GM12878 (cell line): Measurements from ENCODE around the gene DNAJB8. TPM values are rescaled to one million over a fixed set of nuclear protein-coding genes. Genes with fewer than 3 reads are reported as not detected.

Source experiments
- ATAC-seq: fragments of 200-7000 bp; cut with Tn5 transposase; 3 replicates; pipeline ENCODE4 v1.9.1; 2020; ENCODE audit warnings: mild to moderate bottlenecking, moderate library complexity
- BruUV-seq: library from RNA; stranded (reverse); fragments of 400-500 nt; replicated peaks from 2 replicates; lab custom pipeline; 2021; lab: Mats Ljungman, UMichigan
- CTCF ChIA-PET: fragments of 300-600 bp; sonication (Branson Sonifier 250); formaldehyde crosslinking; extraction: SDS; loops from one replicate; lab custom pipeline; 2021; ENCODE audit warnings: inconsistent platforms; lab: Yijun Ruan, JAX
- POLR2A ChIA-PET: fragments of 350-600 bp; formaldehyde crosslinking; extraction: SDS; loops from one replicate; lab custom pipeline; 2021; ENCODE audit warnings: inconsistent platforms; lab: Charles Lee
- RAD21 ChIA-PET: fragments of 300-600 bp; sonication (Branson Sonifier 250); formaldehyde crosslinking; loops from one replicate; lab custom pipeline; 2023; ENCODE audit warnings: antibody characterized with exemption; ENCODE audit not compliant: unreplicated experiment; lab: Charles Lee
- SMC1A ChIA-PET: fragments of 300-600 bp; sonication (Branson Sonifier 250); formaldehyde crosslinking; loops from one replicate; lab custom pipeline; 2023; ENCODE audit not compliant: unreplicated experiment, uncharacterized antibody; lab: Charles Lee
- DNase-seq: peaks from one replicate; pipeline ENCODE4 v3.0.0-alpha.2; 2011; ENCODE audit warnings: low read depth, low spot score
- FAIRE-seq: peaks from 3 replicates; lab custom pipeline; 2011; peaks lifted over from hg19 to GRCh38; lab: Jason Lieb, UNC
- H2AFZ ChIP-seq: 2 replicates; pipeline ENCODE4 v1.6.0; 2011; ENCODE audit warnings: low read depth, low read length, control low read depth; ENCODE audit not compliant: control insufficient read depth
- H3K27ac ChIP-seq: 2 replicates; pipeline ENCODE4 v1.5.1; 2011; ENCODE audit warnings: control low read depth; ENCODE audit not compliant: control insufficient read depth, insufficient read depth
- H3K27me3 ChIP-seq, 2 experiments: replicated peaks in 1 of 2; 2 replicates each; pipeline versions ENCODE4 v1.6.0 to v1.6.1; 2011; ENCODE audit warnings: low read length in 1 of 2; ENCODE audit not compliant: control insufficient read depth in 2 of 2, insufficient read depth in 2 of 2
- H3K36me3 ChIP-seq, 2 experiments: 2 replicates each; pipeline ENCODE4 v1.5.1; 2011; ENCODE audit warnings: low read length in 1 of 2; ENCODE audit not compliant: control insufficient read depth in 2 of 2, insufficient read depth in 2 of 2
- H3K4me1 ChIP-seq: 2 replicates; pipeline ENCODE4 v1.6.1; 2011; ENCODE audit warnings: mild to moderate bottlenecking, low read length, moderate library complexity, mixed read lengths; ENCODE audit not compliant: control insufficient read depth, insufficient read depth
- H3K4me2 ChIP-seq: 2 replicates; pipeline ENCODE4 v1.6.0; 2011; ENCODE audit warnings: control low read depth; ENCODE audit not compliant: control insufficient read depth, insufficient read depth
- H3K4me3 ChIP-seq: fragments of 200-600 bp; sonication (generic); 2 replicates; pipeline ENCODE4 v1.5.1; 2016
- H3K79me2 ChIP-seq: 2 replicates; pipeline ENCODE4 v1.6.0; 2011; ENCODE audit warnings: low read length; ENCODE audit not compliant: control insufficient read depth, insufficient read depth
- H3K9ac ChIP-seq: 2 replicates; pipeline ENCODE4 v1.8.0; 2011; ENCODE audit warnings: low read length, control low read depth, mixed read lengths; ENCODE audit not compliant: control insufficient read depth, insufficient read depth
- H3K9me3 ChIP-seq: replicated peaks from 3 replicates; pipeline ENCODE4 v1.5.1; 2011; ENCODE audit warnings: mild to moderate bottlenecking, low read length; ENCODE audit not compliant: control insufficient read depth, insufficient read depth
- H4K20me1 ChIP-seq: 2 replicates; pipeline ENCODE4 v1.6.0; 2011; ENCODE audit not compliant: control insufficient read depth, insufficient read depth
- BACH1 ChIP-seq: fragments of 450-650 bp; IDR thresholded peaks from 2 replicates; pipeline ENCODE4 v1.6.1; 2017; ENCODE audit warnings: mild to moderate bottlenecking, borderline replicate concordance
- KDM1A ChIP-seq: fragments of 200-600 bp; sonication (generic); IDR thresholded peaks from 2 replicates; pipeline ENCODE4 v1.6.1; 2016; ENCODE audit warnings: borderline replicate concordance
- KLF5 ChIP-seq: fragments of 450-650 bp; IDR thresholded peaks from 2 replicates; pipeline ENCODE4 v1.6.1; 2014; ENCODE audit warnings: mild to moderate bottlenecking; ENCODE audit not compliant: partially characterized antibody
- MXI1 ChIP-seq: fragments of 150-350 bp; IDR thresholded peaks from 2 replicates; pipeline ENCODE4 v1.6.1; 2011; ENCODE audit warnings: low read depth, mild to moderate bottlenecking, inconsistent platforms, low read length, improper control_type of control experiment
- NR2C2 ChIP-seq: IDR thresholded peaks from 2 replicates; pipeline ENCODE4 v1.6.1; 2011; ENCODE audit warnings: borderline replicate concordance, low read depth; ENCODE audit not compliant: control insufficient read depth, insufficient read length
- NRF1 ChIP-seq: conservative IDR thresholded peaks from 2 replicates; pipeline ENCODE4 v1.6.1; 2011; ENCODE audit warnings: mild to moderate bottlenecking, low read depth, low read length, improper control_type of control experiment
- PAX5 ChIP-seq: IDR thresholded peaks from 2 replicates; pipeline ENCODE4 v1.6.1; 2011; ENCODE audit warnings: low read depth, low read length, borderline replicate concordance
- RBBP5 ChIP-seq: fragments of 200-600 bp; sonication (generic); conservative IDR thresholded peaks from 2 replicates; pipeline ENCODE4 v1.6.1; 2016
- SRF ChIP-seq, 2 experiments: IDR thresholded peaks; 2 replicates each; pipeline ENCODE4 v1.6.1; 2011; ENCODE audit warnings: low read depth in 2 of 2, low read length in 2 of 2, mild to moderate bottlenecking in 1 of 2, moderate library complexity in 1 of 2
- WGBS: methylation state at CpG from one replicate; pipeline ENCODE4 v1.1.6; 2016; ENCODE audit warnings: low lambda C conversion rate; ENCODE audit not compliant: insufficient replicate concordance, insufficient coverage; ENCODE audit errors: missing lambda C conversion rate; 5-methylcytosine and 5-hydroxymethylcytosine counted together
- in situ Hi-C: fragments of 300-500 bp; cut with MboI; formaldehyde crosslinking; loops from 9 replicates; pipeline ENCODE4 v1.14.3; 2018; ENCODE audit warnings: mixed read lengths
- intact Hi-C: fragments of 100-400 bp; cut with micrococcal nuclease; formaldehyde crosslinking; loops from one replicate; pipeline ENCODE4 v1.14.2; 2022; ENCODE audit not compliant: unreplicated experiment
- polyA plus RNA-seq, 11 experiments: library from polyadenylated mRNA; depleted of rRNA in 4 of 11; unstranded in 6 of 11; stranded (reverse) in 5 of 11; fragments of >200 nt; fragmentation: Nextera tagmentation in 4 of 11; fragmentation: Illumina TruSeq in 1 of 11; extraction: Ambion mirVana in 4 of 11; extraction: Trizol in 1 of 11; gene quantifications; 1 replicate in 1 of 11; 2 replicates in 10 of 11; pipeline versions ENCODE4 v1.2.1 to v1.2.3, GENCODE V29; 2011 to 2016; ENCODE audit warnings: inconsistent platforms in 2 of 11, missing spikeins in 2 of 11, low read depth in 1 of 11
- total RNA-seq, 4 experiments: library from RNA; depleted of rRNA in 3 of 4; stranded (reverse); fragments of >200 nt in 3 of 4; fragmentation: Illumina TruSeq in 1 of 4; extraction: Trizol in 1 of 4; gene quantifications; 2 replicates each; pipeline versions ENCODE4 v1.2.1 to v1.2.3, GENCODE V29; 2013 to 2021
- TF ChIP-seq, protein P1 (sequence below): fragments of 450-650 bp; formaldehyde crosslinking; IDR thresholded peaks from 2 replicates; pipeline ENCODE4 v1.5.0; 2022; ENCODE audit warnings: mild to moderate bottlenecking, missing genetic modification characterization
- TF ChIP-seq, protein P2 (sequence below): IDR thresholded peaks from 2 replicates; pipeline ENCODE4 v1.6.1; 2012; ENCODE audit warnings: low read depth, low read length, improper control_type of control experiment

DNAJB8 gene
- total and polyA plus RNA-seq, 10 of the 15 experiments (the other 5 are each of a cell fraction or from before 2014, with no cell fraction given), result not detected

- TF ChIP-seq, protein P1, sequence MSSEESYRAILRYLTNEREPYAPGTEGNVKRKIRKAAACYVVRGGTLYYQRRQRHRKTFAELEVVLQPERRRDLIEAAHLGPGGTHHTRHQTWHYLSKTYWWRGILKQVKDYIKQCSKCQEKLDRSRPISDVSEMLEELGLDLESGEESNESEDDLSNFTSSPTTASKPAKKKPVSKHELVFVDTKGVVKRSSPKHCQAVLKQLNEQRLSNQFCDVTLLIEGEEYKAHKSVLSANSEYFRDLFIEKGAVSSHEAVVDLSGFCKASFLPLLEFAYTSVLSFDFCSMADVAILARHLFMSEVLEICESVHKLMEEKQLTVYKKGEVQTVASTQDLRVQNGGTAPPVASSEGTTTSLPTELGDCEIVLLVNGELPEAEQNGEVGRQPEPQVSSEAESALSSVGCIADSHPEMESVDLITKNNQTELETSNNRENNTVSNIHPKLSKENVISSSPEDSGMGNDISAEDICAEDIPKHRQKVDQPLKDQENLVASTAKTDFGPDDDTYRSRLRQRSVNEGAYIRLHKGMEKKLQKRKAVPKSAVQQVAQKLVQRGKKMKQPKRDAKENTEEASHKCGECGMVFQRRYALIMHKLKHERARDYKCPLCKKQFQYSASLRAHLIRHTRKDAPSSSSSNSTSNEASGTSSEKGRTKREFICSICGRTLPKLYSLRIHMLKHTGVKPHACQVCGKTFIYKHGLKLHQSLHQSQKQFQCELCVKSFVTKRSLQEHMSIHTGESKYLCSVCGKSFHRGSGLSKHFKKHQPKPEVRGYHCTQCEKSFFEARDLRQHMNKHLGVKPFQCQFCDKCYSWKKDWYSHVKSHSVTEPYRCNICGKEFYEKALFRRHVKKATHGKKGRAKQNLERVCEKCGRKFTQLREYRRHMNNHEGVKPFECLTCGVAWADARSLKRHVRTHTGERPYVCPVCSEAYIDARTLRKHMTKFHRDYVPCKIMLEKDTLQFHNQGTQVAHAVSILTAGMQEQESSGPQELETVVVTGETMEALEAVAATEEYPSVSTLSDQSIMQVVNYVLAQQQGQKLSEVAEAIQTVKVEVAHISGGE (CRISPR knock-in tag), result no peak
- no peak for TF ChIP-seq NR2C2
- TF ChIP-seq SRF (IDR thresholded peaks at IDR 0.05; ENCODE audit: low read depth in 2 of 2, low read length in 2 of 2), result no peak
- TF ChIP-seq PAX5, result no peak
- no peak for TF ChIP-seq RBBP5
- TF ChIP-seq, protein P2, sequence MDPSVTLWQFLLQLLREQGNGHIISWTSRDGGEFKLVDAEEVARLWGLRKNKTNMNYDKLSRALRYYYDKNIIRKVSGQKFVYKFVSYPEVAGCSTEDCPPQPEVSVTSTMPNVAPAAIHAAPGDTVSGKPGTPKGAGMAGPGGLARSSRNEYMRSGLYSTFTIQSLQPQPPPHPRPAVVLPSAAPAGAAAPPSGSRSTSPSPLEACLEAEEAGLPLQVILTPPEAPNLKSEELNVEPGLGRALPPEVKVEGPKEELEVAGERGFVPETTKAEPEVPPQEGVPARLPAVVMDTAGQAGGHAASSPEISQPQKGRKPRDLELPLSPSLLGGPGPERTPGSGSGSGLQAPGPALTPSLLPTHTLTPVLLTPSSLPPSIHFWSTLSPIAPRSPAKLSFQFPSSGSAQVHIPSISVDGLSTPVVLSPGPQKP, result no peak
- TF ChIP-seq MXI1, result no peak
These were observed 2.5 kb downstream of the DNAJB8 start (continued) for GRCh38 chr3:128464188-128464587.

GRCh38 chr3:128463771-128464170 lies 2.9 kb downstream of the DNAJB8 start:
- Histone ChIP-seq H3K4me3 (no peak overlapping the region), H3K9ac (no peak overlapping the region), H3K9me3 (no peaks in the 10 kb centered on the region), H3K4me2 (no peak overlapping the region), H3K27me3 (peaks cover 0 to 3% of the 10 kb centered on the region in 2 experiments; a peak in 3 of 4 replicates), H3K27ac (no peak overlapping the region), H3K4me1 (no peaks in the 10 kb centered on the region), H2AFZ (no peak overlapping the region), H3K36me3 (no peaks in the 10 kb centered on the region), H4K20me1 (no peaks in the 10 kb centered on the region), H3K79me2 (no peaks in the 10 kb centered on the region)
- BruUV-seq, result no TSS peak
- CTCF ChIA-PET, result no interaction called here
- RAD21 ChIA-PET, result no interaction called here
- ATAC-seq (no peak), FAIRE-seq (no peak), DNase-seq (no peak)
- WGBS, result 82% methylated on average over 10 of the region's 10 CpGs
- TF ChIP-seq KDM1A, result no peak
- TF ChIP-seq NRF1, result no peak
- no peak for TF ChIP-seq BACH1
- no peak for TF ChIP-seq KLF5
- in situ Hi-C loops, result no loop called here
- POLR2A ChIA-PET, result no interaction called here
- SMC1A ChIA-PET, result no interaction called here
- intact Hi-C loops, result no loop called here
